NT2/D1 (cell line): ENCODE results near the gene PNLIP.

Experiments used
- DNase-seq: peaks from one replicate; pipeline ENCODE4 v3.0.0-alpha.2; 2011; ENCODE audit warnings: low read depth, low spot score
- H3K27me3 ChIP-seq: 2 replicates; pipeline ENCODE4 v1.6.0; 2011; ENCODE audit warnings: mild to moderate bottlenecking; ENCODE audit not compliant: insufficient read length, insufficient read depth
- H3K36me3 ChIP-seq: 2 replicates; pipeline ENCODE4 v1.6.1; 2011; ENCODE audit warnings: mild to moderate bottlenecking, low read length, mixed read lengths; ENCODE audit not compliant: insufficient read depth, insufficient read length
- H3K4me1 ChIP-seq: 2 replicates; pipeline ENCODE4 v1.5.1; 2011; ENCODE audit not compliant: insufficient read depth, insufficient read length
- H3K4me3 ChIP-seq: 2 replicates; pipeline ENCODE4 v1.5.1; 2011; ENCODE audit warnings: low read depth; ENCODE audit not compliant: insufficient read length
- H3K9ac ChIP-seq: 2 replicates; pipeline ENCODE4 v1.6.0; 2011; ENCODE audit warnings: low read depth; ENCODE audit not compliant: insufficient read length
- H3K9me3 ChIP-seq: 2 replicates; pipeline ENCODE4 v1.5.1; 2011; ENCODE audit warnings: mild to moderate bottlenecking, low read length; ENCODE audit not compliant: insufficient read depth
- SUZ12 ChIP-seq: IDR thresholded peaks from 2 replicates; pipeline ENCODE4 v1.6.1; 2011; ENCODE audit not compliant: insufficient read length, insufficient read depth; ENCODE audit errors: extremely low read depth
- YY1 ChIP-seq: IDR thresholded peaks from 2 replicates; pipeline ENCODE4 v1.6.1; 2011; ENCODE audit not compliant: insufficient read length, insufficient read depth
- ZNF274 ChIP-seq: IDR thresholded peaks from 2 replicates; pipeline ENCODE4 v1.6.1; 2011; ENCODE audit warnings: mild to moderate bottlenecking, low read depth, low read length

PNLIP gene

DNA sequence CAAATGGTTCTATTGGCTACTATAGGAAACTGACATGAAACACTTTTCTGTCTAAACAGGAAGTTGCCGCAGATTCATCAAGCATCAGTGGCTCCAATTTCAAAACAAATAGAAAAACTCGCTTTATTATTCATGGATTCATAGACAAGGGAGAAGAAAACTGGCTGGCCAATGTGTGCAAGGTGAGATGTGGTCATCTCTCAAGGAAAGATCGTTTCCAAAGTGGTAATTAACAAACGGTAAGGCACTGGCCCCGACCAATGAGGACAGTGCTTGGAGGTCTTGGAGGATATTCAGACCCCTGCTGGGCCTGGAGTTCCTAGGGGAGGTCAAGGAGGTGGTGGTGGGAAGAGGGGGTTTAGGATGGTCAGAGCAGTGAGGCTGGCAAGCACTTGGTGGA, 2.6 kb downstream of the PNLIP start:
- no peak for DNase-seq

DNA sequence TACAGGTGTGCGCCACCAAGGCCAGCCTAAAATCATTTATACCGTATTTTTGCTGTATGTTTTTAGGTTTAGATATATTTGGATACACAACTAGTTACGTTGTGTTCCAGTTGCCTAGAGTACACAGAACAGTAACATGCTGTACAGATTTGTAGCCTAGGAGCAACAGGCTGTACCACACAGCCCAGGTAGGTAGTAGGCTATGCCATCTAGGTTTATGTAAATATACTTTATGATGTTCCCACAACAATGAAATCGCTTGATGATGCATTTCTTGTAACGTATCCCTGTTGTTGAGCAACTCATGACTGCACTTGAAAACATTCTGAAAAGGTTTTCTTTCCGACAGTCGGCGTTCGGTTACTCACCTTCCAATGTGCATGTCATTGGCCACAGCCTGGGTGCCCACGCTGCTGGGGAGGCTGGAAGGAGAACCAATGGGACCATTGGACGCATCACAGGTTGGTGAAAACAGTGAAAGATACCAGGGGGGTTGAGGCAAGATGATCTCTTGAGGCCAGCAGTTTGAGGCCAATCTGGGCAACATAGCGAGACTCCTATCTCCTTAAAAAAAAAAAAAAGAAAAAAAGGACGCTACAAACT, 7.7 kb downstream of the PNLIP start:
- DNase-seq, result no peak
- no peaks in the 10 kb centered on the region for H3K4me1 ChIP-seq
- no peaks in the 10 kb centered on the region for H3K9me3 ChIP-seq
- no peak overlapping the region for H3K9ac ChIP-seq
- no peak for TF ChIP-seq ZNF274
- TF ChIP-seq YY1, result no peak
- no peak for TF ChIP-seq SUZ12
- H3K4me3 ChIP-seq, result no peak overlapping the region
- H3K27me3 ChIP-seq, result no peaks in the 10 kb centered on the region
- H3K36me3 ChIP-seq, result no peaks in the 10 kb centered on the region

More for the DNA sequence above, 2.6 kb downstream of the PNLIP start:
- Histone ChIP-seq H3K9ac (no peak overlapping the region), H3K9me3 (no peaks in the 10 kb centered on the region), H3K27me3 (no peaks in the 10 kb centered on the region), H3K4me1 (no peaks in the 10 kb centered on the region), H3K4me3 (no peak overlapping the region), H3K36me3 (no peaks in the 10 kb centered on the region)
- no peak for TF ChIP-seq SUZ12
- no peak for TF ChIP-seq YY1
- no peak for TF ChIP-seq ZNF274

DNA sequence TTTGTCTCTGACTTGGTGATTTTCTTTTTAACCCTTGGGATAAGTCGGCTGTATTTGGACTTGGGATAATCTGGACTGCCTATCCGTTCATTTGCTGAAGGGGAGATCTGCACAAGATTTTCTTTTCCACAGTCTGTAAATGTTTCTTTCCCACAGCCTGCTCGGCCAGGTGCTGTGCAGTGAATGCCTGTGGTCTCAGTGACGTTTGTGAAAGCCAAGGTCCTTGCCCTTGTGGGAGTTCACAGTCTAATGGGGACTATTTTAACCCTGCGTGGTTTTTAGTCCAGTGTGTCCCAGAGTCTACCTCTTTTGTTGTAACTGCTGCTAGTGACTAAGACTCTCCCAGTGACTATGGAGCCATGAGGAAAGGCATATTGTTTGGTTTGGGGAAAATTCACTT, 8.9 kb downstream of the PNLIP start:
- Histone ChIP-seq H3K27me3 (no peaks in the 10 kb centered on the region), H3K9me3 (no peaks in the 10 kb centered on the region), H3K9ac (no peak overlapping the region), H3K4me1 (no peaks in the 10 kb centered on the region), H3K4me3 (no peak overlapping the region), H3K36me3 (no peaks in the 10 kb centered on the region)
- TF ChIP-seq ZNF274 (no peak), YY1 (no peak), SUZ12 (no peak)
- no peak for DNase-seq

DNA sequence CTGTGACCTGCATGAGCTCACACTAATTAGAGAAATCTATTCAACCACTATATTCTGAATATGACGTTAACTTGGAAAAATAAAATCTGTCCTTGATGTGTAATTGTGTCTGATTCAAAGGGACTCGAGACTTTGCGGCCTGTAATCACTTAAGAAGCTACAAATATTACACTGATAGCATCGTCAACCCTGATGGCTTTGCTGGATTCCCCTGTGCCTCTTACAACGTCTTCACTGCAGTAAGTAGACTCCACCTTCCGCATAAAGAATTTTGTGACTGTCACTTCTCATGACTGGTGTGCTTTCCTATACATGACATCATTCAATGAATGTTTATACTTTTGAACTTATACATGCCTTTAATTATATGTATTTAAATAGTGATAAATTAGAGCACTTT, 10.1 kb downstream of the PNLIP start:
- no peak overlapping the region for H3K9ac ChIP-seq
- TF ChIP-seq ZNF274, result no peak
- H3K4me1 ChIP-seq, result no peaks in the 10 kb centered on the region
- no peaks in the 10 kb centered on the region for H3K9me3 ChIP-seq
- no peaks in the 10 kb centered on the region for H3K27me3 ChIP-seq
- no peaks in the 10 kb centered on the region for H3K36me3 ChIP-seq
- no peak overlapping the region for H3K4me3 ChIP-seq
- no peak for DNase-seq

DNA sequence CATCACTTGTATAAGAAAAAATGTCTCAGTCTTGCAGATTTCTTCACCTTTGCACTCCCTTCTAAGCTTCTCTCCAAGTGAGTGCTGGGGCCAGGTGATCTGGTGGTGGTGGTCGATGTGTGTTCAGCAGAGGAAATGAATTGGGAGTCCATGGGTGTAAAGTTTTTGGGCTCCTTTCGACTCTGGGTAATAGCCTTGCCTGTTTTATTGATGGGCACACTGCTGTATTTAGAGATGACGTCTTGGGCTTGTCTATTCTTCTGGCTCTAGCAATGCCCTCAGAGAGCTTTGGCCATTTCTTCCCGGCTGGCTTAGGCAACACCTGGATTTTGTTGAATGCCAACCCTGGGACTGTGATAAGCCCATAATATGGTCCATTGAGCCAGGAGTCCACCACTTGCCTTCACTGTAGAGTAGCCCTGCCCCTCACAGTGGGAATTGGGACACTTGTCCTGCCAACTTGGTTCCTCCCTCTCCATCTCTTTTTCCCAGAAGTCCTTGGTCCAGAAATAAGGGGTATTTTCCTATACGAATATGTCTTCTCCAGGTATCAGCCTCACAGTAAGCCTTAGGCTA, 11.7 kb downstream of the PNLIP start:
- Histone ChIP-seq H3K9me3 (no peaks in the 10 kb centered on the region), H3K4me3 (no peak overlapping the region), H3K9ac (no peak overlapping the region), H3K36me3 (no peaks in the 10 kb centered on the region), H3K4me1 (no peaks in the 10 kb centered on the region), H3K27me3 (no peaks in the 10 kb centered on the region)
- no peak for TF ChIP-seq ZNF274
- TF ChIP-seq SUZ12, result no peak
- TF ChIP-seq YY1, result no peak
- no peak for DNase-seq

DNA sequence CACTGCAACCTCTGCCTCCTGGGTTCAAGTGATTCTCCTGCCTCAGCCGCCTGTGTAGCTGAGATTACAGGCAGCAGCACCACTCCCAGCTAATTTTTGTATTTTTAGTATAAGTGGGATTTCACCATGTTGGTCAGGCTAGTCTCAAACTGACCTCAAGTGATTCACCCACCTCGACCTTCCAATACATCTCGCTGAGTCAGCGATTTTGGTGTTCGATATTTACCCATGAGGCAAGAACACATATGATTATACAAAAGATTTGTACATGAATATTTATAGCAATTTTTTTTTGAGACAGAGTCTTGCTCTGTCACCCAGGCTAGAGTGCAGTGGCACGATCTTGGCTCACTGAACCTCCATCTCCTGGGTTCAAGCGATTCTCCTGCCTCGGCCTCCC, 19.8 kb downstream of the PNLIP start:
- Histone ChIP-seq H3K36me3 (no peaks in the 10 kb centered on the region), H3K9ac (no peak overlapping the region), H3K4me3 (no peak overlapping the region), H3K27me3 (no peaks in the 10 kb centered on the region), H3K4me1 (no peaks in the 10 kb centered on the region), H3K9me3 (no peaks in the 10 kb centered on the region)
- no peak for DNase-seq
- no peak for TF ChIP-seq ZNF274
- no peak for TF ChIP-seq YY1
- TF ChIP-seq SUZ12, result no peak

DNA sequence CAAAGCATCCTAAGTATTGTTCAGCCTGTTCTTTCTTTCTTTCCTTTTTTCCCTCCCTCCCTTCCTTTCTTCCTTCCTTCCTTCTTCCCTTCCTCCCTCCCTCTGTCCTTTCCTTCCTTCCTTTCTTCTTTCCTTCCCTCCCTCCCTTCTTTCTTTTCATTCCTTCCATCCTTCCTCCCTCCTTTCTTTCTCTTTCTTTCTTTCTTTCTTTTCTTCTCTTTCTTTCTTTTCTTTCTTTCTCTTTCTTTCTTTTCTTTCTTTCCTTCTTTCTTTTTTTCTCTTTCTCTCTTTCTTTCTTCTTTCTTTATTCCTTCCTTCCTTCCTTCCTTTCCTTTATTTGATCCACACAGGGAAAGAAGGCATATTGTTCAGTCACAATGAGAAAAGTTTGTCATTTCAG, 21.2 kb downstream of the PNLIP start:
- DNase-seq, result no peak
- Histone ChIP-seq H3K4me1 (no peaks in the 10 kb centered on the region), H3K9me3 (no peaks in the 10 kb centered on the region), H3K27me3 (no peaks in the 10 kb centered on the region), H3K9ac (no peak overlapping the region), H3K4me3 (no peak overlapping the region), H3K36me3 (no peaks in the 10 kb centered on the region)
- TF ChIP-seq SUZ12, result no peak
- TF ChIP-seq ZNF274, result no peak
- TF ChIP-seq YY1, result no peak
